PFSK-1 (cell line): Measurements from ENCODE around the gene CPB2.

ENCODE experiments used
- FOXP2 ChIP-seq: optimal IDR thresholded peaks from 2 replicates; pipeline ENCODE3; 2011; ENCODE audit warnings: borderline replicate concordance, control low read depth, inconsistent platforms; ENCODE audit not compliant: insufficient read depth; ENCODE audit errors: extremely low read length, extremely low read depth
- POLR2AphosphoS5 ChIP-seq: IDR thresholded peaks from 2 replicates; pipeline ENCODE4 v1.6.1; 2012; ENCODE audit warnings: low read depth, mild to moderate bottlenecking, control low read depth, low read length, moderate library complexity
- SIN3A ChIP-seq: IDR thresholded peaks from 2 replicates; pipeline ENCODE4 v1.6.1; 2012; ENCODE audit warnings: mild to moderate bottlenecking, low read length, moderate library complexity, borderline replicate concordance; ENCODE audit not compliant: insufficient read depth
- TAF1 ChIP-seq: IDR thresholded peaks from 2 replicates; pipeline ENCODE4 v1.6.1; 2012; ENCODE audit warnings: low read length, control low read depth, borderline replicate concordance; ENCODE audit not compliant: insufficient read depth
- TF ChIP-seq, protein P1 (sequence below), 2 experiments: IDR thresholded peaks; 2 replicates each; pipeline versions ENCODE4 v1.6.1 to v1.8.0; 2011 to 2012; ENCODE audit warnings: low read depth in 2 of 2, low read length in 2 of 2, control low read depth in 1 of 2, inconsistent platforms in 1 of 2, mild to moderate bottlenecking in 1 of 2, moderate library complexity in 1 of 2; ENCODE audit not compliant: insufficient read depth in 1 of 2

DNA sequence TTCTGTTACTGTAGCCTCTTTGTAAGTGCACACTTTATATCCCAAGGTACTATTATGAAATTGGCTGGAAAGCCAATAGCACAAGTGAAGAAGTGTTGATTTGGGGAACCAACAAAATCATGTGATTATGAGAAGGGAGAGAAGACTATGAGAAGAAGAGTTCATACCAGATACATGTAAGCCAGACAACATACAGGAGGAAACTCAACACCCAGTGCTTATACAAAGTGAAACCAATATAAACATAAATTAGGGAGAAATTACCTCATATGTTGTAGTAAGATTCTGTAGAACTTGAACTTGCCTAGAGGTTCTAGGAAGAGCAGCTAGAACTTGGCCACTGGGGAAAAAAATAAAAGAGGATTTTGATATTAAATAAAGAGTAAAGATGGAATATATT, 17.4 kb downstream of the CPB2 start:
- TF ChIP-seq TAF1 (no peak), POLR2AphosphoS5 (no peak), SIN3A (no peak), FOXP2 (no peak)
- TF ChIP-seq, protein P1, sequence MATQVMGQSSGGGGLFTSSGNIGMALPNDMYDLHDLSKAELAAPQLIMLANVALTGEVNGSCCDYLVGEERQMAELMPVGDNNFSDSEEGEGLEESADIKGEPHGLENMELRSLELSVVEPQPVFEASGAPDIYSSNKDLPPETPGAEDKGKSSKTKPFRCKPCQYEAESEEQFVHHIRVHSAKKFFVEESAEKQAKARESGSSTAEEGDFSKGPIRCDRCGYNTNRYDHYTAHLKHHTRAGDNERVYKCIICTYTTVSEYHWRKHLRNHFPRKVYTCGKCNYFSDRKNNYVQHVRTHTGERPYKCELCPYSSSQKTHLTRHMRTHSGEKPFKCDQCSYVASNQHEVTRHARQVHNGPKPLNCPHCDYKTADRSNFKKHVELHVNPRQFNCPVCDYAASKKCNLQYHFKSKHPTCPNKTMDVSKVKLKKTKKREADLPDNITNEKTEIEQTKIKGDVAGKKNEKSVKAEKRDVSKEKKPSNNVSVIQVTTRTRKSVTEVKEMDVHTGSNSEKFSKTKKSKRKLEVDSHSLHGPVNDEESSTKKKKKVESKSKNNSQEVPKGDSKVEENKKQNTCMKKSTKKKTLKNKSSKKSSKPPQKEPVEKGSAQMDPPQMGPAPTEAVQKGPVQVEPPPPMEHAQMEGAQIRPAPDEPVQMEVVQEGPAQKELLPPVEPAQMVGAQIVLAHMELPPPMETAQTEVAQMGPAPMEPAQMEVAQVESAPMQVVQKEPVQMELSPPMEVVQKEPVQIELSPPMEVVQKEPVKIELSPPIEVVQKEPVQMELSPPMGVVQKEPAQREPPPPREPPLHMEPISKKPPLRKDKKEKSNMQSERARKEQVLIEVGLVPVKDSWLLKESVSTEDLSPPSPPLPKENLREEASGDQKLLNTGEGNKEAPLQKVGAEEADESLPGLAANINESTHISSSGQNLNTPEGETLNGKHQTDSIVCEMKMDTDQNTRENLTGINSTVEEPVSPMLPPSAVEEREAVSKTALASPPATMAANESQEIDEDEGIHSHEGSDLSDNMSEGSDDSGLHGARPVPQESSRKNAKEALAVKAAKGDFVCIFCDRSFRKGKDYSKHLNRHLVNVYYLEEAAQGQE (IDR thresholded peaks at IDR 0.05; ENCODE audit: insufficient read depth in 1 of 2, low read depth in 2 of 2, low read length in 2 of 2) = no peak
